WERI-Rb-1 (cell line): ENCODE results near the gene OSBPL8.

Source experiments
- DNase-seq: peaks from one replicate; pipeline ENCODE4 v3.0.0-alpha.2; 2020
- H3K27ac ChIP-seq: fragments of 250-450 bp; sonication (Bioruptor Pico); 2 replicates; pipeline ENCODE4 v1.5.1; 2020; ENCODE audit warnings: mild to moderate bottlenecking, moderate library complexity
- H3K27me3 ChIP-seq: fragments of 250-450 bp; sonication (Bioruptor Pico); 2 replicates; pipeline ENCODE4 v1.5.1; 2021; ENCODE audit warnings: mild to moderate bottlenecking, low read depth, moderate library complexity; ENCODE audit not compliant: insufficient read depth, severe bottlenecking
- H3K36me3 ChIP-seq: fragments of 250-450 bp; sonication (Bioruptor Pico); 2 replicates; pipeline ENCODE4 v1.5.1; 2020; ENCODE audit warnings: mild to moderate bottlenecking, moderate library complexity
- H3K4me3 ChIP-seq: 2 replicates; pipeline ENCODE4 v1.5.1; 2011; ENCODE audit warnings: low read depth, mild to moderate bottlenecking, control low read depth, low read length
- H3K9me3 ChIP-seq: fragments of 250-450 bp; sonication (Bioruptor Pico); 2 replicates; pipeline ENCODE4 v1.5.1; 2021; ENCODE audit warnings: mild to moderate bottlenecking, moderate library complexity; ENCODE audit not compliant: severe bottlenecking
- CTCF ChIP-seq: IDR thresholded peaks from 2 replicates; pipeline ENCODE4 v1.5.1; 2011; ENCODE audit warnings: low read depth, mild to moderate bottlenecking, control low read depth, inconsistent platforms, low read length

Gene OSBPL8

GRCh38 chr12:76559400-76560085 is at the start of gene OSBPL8:
TSS of gene OSBPL8 (minus strand) at chr12:76559771. CDS start at chr12:76487551, 72,220 bp downstream.
- peaks cover 17% of the 10 kb centered on the region; the same call in 1 of the 2 replicates for H3K36me3 ChIP-seq
- no peaks in the 10 kb centered on the region for H3K9me3 ChIP-seq
- peak within 1 kb of the TSS; percentile 92 for H3K27ac ChIP-seq
- H3K4me3 ChIP-seq = peak within 1 kb of the TSS; percentile 95
- TF ChIP-seq CTCF = peak; percentile 30
- no peaks in the 10 kb centered on the region for H3K27me3 ChIP-seq
- peak; percentile 97 for DNase-seq

DNA sequence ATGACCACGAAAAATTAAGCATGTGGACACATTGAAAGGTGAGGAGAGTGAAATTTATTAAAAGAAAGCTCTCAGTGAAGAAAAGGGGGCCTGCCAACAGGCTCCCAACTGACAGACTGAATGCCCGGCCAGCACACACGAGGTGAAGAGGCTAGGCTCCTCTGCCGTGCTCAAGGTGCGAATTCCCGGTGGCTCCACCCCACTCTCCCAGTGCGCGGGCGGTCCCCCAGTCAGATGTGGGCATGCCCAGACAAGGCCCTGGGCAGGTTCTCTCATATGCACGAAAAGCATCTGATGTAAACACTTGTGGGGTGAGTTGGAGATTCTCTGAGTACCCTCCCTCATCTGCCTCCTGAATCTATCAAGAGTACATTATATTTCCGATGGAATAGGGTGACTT is 48.5 kb upstream of the OSBPL8 start:
- no peak for TF ChIP-seq CTCF
- Histone ChIP-seq H3K4me3 (no peak overlapping the region), H3K27ac (no peak overlapping the region), H3K36me3 (no peaks in the 10 kb centered on the region), H3K27me3 (no peaks in the 10 kb centered on the region), H3K9me3 (no peaks in the 10 kb centered on the region)
- DNase-seq = no peak

- no peaks in the 10 kb centered on the region for H3K9me3 ChIP-seq
- no peaks in the 10 kb centered on the region for H3K36me3 ChIP-seq
- no peak overlapping the region for H3K4me3 ChIP-seq
- no peak overlapping the region for H3K27ac ChIP-seq
- no peaks in the 10 kb centered on the region for H3K27me3 ChIP-seq
- DNase-seq = no peak
- no peak for TF ChIP-seq CTCF
Measured at GRCh38 chr12:76595056-76595455, 35.5 kb upstream of the OSBPL8 start.

DNA sequence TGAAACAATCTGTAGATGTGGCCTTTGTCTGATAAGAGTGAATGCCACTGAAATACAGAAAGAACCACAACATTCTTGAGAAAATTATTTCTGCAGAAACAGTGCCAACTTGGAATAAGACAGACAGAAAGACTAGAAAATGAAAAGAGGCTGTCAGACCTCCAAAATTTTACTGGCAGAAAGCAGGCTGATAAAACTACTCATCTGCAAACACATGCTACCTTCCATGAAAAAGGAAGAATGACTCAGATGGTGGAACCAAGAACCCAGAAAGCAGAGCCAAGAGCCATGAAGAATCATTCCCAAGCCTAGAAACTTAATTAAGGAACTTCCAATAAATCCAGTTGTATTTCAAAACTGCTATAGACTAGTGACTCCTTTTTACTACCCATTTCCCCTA is 31.9 kb upstream of the OSBPL8 start:
- H3K27me3 ChIP-seq = no peaks in the 10 kb centered on the region
- H3K4me3 ChIP-seq = no peak overlapping the region
- H3K36me3 ChIP-seq = no peaks in the 10 kb centered on the region
- H3K9me3 ChIP-seq = no peaks in the 10 kb centered on the region
- no peak overlapping the region for H3K27ac ChIP-seq
- DNase-seq = no peak
- TF ChIP-seq CTCF = no peak

- no peak for TF ChIP-seq CTCF
- Histone ChIP-seq H3K27ac (no peak overlapping the region), H3K27me3 (no peaks in the 10 kb centered on the region), H3K9me3 (no peaks in the 10 kb centered on the region), H3K4me3 (no peak overlapping the region), H3K36me3 (no peaks in the 10 kb centered on the region)
- DNase-seq = no peak
Measured at GRCh38 chr12:76590131-76590530, 30.6 kb upstream of the OSBPL8 start.

DNA sequence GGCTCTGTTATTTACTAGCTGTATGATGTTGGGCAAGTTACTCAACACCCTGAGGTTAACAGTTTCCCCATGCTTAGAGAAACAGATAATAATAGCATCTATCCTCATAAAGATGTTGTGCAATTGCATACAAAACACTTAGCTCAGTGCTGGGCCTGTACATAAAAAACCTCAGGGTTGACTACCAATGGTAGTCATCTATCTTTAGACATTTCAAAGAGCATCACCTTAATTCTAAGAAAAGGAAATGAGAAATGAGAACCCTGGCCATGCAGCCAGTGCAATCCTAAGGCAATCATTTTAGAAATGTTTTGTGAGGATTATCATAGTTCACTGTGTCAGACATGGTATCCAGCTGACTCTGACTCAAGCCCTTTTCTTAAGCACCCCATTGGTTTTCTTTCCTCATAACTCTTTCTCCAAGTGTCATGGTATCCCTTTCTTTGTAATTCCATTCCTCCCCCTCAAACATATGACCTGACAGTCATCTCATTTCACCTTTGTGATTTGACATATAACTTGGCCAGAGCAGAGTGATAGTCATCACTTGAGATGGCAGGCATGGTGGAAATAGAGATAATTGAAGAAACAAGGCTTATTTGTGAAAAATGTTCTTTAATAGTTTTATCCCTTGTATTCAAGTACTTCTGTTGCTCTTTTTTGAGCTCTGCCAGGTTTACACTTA is 29.5 kb upstream of the OSBPL8 start:
- no peak for TF ChIP-seq CTCF
- Histone ChIP-seq H3K9me3 (no peaks in the 10 kb centered on the region), H3K27me3 (no peaks in the 10 kb centered on the region), H3K27ac (no peak overlapping the region), H3K36me3 (no peaks in the 10 kb centered on the region), H3K4me3 (no peak overlapping the region)
- no peak for DNase-seq
